HG03097 (cell line): Measurements from ENCODE around the gene UBXN4.
"Not testable (repeated sequence)": the region's sequence is repeated elsewhere in the genome, so short reads cannot be mapped to it uniquely, and the experiment has no call there.

Source experiments
- ATAC-seq: cut with Tn5 transposase; IDR thresholded peaks from one replicate; pipeline ENCODE4 v1.9.1; 2021; ENCODE audit not compliant: unreplicated experiment, low FRiP score

UBXN4 gene

GRCh38 chr2:135762530-135762929 is 20.9 kb downstream of the UBXN4 start:
- no peak for ATAC-seq

GRCh38 chr2:135768863-135769262 is 27.2 kb downstream of the UBXN4 start:
- no peak for ATAC-seq

- no peak for ATAC-seq
These were observed 31.7 kb downstream of the UBXN4 start for GRCh38 chr2:135773319-135773718.

GRCh38 chr2:135773917-135774316 is 32.3 kb downstream of the UBXN4 start:
- no peak for ATAC-seq

DNA sequence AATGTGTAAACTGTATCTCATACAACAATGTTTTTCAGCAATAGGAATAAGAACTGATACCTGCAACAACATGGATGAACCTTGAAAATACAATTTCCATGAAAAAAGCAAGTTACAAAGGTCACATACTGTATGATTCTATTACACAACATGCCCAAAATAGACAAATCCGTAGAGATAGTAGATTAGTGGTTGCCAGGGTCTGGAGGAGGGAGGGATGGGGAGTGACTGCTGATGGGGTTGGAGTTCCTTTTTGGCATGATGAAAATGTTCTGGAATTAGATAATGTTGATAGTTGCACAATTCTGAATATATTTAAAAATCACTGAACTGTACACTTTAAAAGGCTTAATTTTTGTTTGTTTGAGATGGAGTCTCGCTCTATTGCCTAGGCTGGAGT is 33.8 kb downstream of the UBXN4 start:
- no peak for ATAC-seq

GRCh38 chr2:135776367-135776766 is 34.7 kb downstream of the UBXN4 start:
- ATAC-seq: no peak

DNA sequence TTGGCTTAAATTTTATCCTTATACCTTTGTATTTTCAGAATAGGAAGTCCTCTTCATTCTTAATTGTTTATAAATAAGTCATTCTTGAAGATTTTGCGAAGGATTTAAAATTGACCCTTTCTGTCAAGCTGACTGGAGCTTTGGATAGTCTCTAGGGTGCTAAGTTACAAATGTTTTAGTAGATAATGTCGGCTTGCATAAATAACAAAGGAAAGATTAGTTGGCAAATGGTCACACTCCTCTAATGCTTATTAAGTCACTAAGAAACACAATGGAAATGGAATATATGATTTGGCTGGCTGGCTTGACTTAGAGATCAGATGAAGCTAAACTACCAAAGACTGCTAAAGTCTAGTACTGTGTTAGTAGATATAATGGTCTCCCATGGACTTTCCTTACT is 40.6 kb downstream of the UBXN4 start:
- no peak for ATAC-seq

GRCh38 chr2:135783439-135783838 is 41.8 kb downstream of the UBXN4 start:
- ATAC-seq: no peak

DNA sequence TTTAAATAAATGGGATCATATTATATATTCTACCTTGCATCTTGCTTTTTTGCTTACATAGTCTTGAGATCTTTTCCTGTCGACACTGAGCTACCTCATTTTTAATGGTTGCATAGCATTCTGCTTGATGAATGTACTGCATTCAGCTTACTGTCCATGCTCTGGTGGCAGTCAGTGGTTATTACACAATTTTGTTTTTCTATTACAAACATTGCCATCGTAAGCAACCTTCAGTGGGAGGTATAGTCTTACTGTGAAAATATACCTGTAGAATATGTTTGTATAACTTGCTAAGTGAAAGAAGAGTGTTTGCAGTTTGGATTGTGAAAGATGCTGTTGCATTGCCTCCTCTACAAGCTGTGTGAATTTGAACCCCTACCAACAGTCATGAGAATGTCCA is 43.4 kb downstream of the UBXN4 start:
- ATAC-seq: no peak

DNA sequence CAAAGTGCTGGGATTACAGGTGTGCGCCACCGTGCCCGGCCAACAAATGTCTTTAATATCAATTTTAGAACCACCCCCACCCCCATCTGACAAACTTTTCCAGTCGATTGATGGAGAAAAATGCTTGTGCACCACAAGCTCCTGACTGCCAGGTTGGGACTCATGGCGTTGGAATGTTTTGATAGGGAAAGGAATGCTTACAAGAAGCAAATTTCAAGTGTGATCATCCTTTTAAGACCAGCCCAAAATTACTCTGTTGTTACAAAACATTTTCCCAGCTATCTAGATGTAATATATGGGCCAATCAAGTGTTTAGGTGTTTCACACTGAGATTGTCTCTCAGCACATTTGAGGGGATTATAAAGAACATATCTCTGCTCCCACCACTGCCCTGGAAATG is 45.2 kb downstream of the UBXN4 start:
- no peak for ATAC-seq

GRCh38 chr2:135790423-135790822 is 48.8 kb downstream of the UBXN4 start:
- ATAC-seq: no peak

GRCh38 chr2:135791418-135792190 is 49.9 kb downstream of the UBXN4 start:
- no peak for ATAC-seq

- ATAC-seq: no peak
These were observed 50.9 kb downstream of the UBXN4 start for GRCh38 chr2:135792401-135793150.

- not testable (repeated sequence) for ATAC-seq
These were observed 54.0 kb downstream of the UBXN4 start for GRCh38 chr2:135795641-135796040.

- no peak for ATAC-seq
These were observed 55.0 kb downstream of the UBXN4 start for GRCh38 chr2:135796606-135797005.

DNA sequence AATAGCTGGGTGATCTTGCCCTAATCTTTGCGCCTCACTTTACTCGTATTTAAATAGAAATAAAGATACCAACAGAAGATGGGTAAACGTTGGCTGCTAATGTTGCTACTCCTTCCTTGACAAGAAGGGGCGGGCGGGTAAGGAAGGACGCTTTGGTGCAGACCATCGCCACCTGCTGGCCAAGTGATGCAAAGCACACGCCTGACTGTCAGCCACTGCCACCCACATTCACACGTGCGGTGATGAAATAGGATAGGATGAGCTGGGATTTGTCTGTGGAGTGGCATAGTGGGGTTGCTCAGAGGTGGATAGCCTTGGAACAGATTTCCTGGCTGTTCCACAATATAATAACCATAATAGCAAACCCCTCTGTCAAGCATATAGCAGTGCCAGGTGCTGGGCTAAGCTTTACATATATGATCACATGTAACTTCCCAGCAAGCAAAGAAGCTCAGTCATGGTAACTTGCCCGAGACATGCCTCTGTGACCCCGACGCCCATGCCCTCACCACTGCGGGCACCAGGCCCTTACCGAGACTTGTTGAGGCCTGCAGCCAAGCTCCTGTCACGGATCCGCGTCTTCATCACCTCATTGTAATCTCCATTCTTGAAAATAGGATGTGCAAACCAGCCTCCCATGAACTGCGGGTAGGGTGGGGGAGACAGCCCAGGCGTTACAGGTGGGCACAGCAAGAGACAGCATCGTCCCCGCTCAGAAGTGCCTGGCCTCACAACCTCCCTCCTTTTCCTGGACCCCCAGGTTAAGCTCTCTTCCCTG is 56.0 kb downstream of the UBXN4 start:
- ATAC-seq: peak; percentile 70

DNA sequence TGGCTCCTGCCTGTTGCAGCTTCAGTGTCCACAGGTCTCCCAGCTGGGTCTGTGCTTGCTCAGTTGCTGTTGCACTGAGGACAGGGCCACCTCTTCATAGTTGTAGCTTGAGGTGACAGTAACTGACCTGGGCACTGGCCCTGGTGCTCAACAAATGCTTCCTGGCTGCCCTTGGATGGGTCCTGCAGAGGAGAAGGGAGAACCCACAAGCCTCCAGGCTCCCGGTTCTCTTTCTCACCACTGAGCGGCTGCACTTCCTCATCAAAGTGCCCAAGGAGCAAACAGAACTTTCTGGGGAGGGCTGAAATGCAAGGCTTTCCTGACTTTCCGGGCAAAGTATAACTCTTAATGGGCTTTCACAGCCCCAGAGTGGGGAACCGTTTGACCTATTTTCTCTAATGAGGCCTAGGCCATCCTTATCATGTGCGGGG is 56.6 kb downstream of the UBXN4 start:
- ATAC-seq: no peak

DNA sequence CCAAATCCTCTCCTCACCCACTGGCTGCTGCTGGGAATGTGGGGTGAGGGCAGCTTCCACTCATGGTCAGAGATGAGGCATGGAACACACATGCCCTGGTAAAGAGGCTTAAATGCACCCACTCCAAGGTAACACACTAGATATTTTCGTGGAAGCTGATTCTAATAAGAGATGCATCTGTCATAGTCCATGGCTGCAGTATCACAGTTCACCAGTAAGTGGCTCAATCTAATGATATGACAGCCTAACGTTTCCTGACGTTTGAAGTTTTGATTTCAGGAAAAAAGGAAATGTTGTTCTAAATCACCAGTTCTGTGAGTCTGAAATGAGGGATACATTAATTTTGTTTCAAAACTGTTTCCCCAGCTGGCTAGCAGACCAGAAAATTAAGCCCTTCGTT is 57.1 kb downstream of the UBXN4 start:
- ATAC-seq: no peak

- ATAC-seq: no peak
These were observed 58.1 kb downstream of the UBXN4 start for GRCh38 chr2:135799738-135800137.

GRCh38 chr2:135800513-135801460 is 59.1 kb downstream of the UBXN4 start:
- ATAC-seq: no peak
